Stimulated activated CD8-positive, alpha-beta memory T cell treated with anti-CD3 and anti-CD28 coated beads, Interleukin-15, amount 100 ng/mL, for 48 hours (primary cell): ENCODE measurements around the gene TCL1B.
"Not testable (repeated sequence)": the region's sequence is repeated elsewhere in the genome, so short reads cannot be mapped to it uniquely, and the experiment has no call there.

ENCODE experiments used
- DNase-seq, 2 donors: peaks; one replicate each; pipeline ENCODE4 v3.0.0-alpha.2; 2020; ENCODE audit warnings: low read depth in 2 of 2

The TCL1B gene, protein sequence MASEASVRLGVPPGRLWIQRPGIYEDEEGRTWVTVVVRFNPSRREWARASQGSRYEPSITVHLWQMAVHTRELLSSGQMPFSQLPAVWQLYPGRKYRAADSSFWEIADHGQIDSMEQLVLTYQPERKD

GRCh38 chr14:95685978-95686922, at the start of gene TCL1B:
TCL1B (plus strand) TSS chr14:95686426; CDS start chr14:95686468, 42 bp downstream.
- DNase-seq = no peak

DNA sequence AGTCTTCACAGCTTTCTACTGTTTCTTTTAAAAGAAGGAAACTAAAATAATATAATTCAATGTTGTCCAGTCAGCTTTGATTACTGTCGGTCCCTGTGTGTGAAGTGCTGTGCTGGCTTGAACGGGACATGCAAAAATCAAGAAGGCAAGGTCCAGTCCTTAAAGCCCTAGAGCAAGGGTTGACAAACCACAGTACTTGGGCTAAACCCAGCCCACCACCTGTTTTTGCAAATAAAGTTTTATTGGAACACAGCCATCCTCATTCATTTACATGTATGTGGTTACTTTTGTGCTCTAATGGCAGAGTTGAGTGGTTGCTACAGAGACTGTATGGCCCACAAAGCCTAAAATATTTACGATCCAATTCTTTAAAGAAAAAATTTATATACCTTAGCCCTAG, 41.2 kb upstream of the TCL1B start:
- DNase-seq = no peak

DNA sequence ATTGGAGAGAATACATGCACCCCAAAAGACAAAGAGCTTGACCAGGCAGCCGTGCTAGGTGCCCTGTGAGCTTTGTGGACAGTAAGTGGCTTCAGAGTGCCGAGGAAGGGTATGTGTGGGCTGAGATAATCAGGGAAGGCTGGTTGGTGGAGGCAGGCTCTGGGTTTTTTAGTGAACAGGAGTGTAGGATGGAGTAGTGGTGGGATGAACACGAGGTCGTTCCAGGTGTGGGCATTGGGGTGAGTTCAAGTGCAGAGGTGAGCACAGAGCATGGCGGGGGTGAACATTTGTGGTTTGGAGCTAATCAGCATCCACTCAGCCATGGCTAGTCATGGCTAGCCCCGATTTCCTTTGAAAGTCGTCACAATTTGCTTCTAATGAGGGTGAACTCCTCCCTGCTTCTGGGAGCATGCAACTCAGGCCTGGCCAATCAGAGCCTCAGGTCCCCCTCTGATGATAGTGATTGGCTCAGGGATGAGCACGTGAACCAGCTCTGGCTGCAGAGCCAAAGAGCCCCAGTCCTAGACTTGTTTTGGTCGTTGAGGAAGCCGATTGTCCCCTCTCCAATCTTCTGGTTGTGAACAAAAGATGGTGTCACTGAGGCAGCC, 40.7 kb upstream of the TCL1B start:
- DNase-seq = no peak

GRCh38 chr14:95647926-95648325, 38.3 kb upstream of the TCL1B start:
- DNase-seq = no peak

GRCh38 chr14:95649230-95649629, 37.0 kb upstream of the TCL1B start:
- no peak for DNase-seq

- no peak for DNase-seq
These were observed 35.2 kb upstream of the TCL1B start for GRCh38 chr14:95651028-95651427.

GRCh38 chr14:95651821-95652583, 34.2 kb upstream of the TCL1B start:
- no peak for DNase-seq

DNA sequence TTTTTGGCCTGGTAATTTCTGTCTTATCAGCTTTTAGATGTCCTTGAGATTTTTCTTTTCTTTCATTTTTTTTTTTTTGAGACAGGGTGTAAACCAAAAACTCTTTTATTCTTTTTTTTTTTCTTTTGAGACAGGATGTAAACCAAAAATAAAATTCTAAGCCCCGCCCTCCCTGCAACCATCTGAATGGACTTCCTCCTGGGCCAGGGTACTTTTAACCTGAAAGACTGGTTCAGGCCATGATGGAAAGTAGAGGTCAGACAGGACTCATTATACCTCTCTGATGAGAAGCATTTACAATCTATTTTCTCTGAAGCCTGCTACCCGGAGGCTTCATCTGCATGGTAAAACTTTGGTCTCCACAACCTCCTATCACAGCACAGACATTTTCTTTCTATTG, 33.5 kb upstream of the TCL1B start:
- DNase-seq = no peak

DNA sequence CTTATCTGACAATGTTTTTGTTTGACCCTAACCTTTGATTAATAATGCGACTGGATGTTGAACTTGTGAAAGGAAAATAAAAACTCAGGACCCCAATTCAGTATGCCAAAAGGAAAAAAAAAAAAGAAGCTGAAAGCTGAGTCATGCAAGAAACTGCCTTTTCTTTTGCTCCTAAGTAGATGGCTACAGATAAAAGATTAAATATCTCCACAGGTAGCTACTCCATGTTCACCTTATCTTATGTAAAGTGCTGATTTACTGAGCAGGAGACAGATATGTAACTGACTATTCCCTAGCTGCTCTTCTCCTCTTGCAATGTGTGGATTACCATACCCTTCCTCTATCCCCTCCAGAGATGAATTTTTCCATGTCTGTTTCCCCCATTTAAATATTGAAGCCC, 30.8 kb upstream of the TCL1B start:
- DNase-seq = no peak

- DNase-seq = no peak
These were observed 29.6 kb upstream of the TCL1B start for GRCh38 chr14:95656634-95657033.

- DNase-seq = no peak
These were observed 28.8 kb upstream of the TCL1B start for GRCh38 chr14:95657454-95657853.

DNA sequence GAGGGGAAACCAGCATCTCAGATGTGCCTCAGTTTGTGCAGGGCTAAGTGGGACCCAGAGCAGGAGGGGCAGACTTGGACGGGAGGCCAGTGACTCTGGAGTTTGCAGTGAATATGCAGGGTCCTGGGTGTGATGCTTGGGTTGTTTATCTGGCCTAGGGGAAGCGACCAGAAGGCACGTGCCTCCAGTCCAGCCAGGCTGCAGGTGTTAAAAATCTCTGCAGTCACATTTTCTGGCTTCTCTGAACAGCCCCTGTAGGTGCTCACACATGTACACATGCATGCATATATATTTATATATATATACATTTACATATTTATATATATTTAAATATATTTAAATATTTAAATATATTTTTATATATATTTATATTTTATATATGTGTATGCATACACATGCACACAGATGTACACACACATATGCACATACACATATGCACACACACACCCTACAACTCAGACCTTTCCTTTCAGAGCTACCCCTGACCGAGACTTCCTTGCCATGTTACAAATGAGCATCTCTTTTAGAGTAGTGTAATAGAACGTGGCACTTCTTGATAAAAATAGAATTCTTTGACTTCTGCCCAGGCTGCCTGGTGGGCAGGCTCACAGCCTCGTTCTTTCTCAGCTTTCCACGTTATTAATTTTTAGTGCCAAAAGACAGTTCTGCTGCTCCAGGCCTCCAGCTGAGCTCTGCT, 26.8 kb upstream of the TCL1B start:
- no peak for DNase-seq

DNA sequence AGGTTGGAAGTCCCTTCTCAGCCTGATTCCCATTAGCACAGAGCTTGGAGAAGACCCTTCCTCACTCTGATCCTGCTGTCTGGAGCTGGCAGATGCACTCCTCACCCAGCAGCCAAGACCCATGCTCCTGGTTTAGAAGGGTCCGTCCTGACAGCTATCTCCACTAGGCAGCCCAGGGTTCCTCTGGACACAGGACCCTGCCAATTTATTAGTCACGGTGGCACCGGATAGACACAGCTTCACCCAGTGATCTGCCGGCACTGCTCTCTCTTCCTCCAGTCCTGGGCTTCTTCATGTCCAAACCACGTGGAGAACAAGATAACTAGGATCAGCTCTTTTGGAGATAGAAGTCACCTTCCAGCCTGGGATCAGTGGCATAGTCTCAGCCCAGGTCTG, 26.2 kb upstream of the TCL1B start:
- no peak for DNase-seq

DNA sequence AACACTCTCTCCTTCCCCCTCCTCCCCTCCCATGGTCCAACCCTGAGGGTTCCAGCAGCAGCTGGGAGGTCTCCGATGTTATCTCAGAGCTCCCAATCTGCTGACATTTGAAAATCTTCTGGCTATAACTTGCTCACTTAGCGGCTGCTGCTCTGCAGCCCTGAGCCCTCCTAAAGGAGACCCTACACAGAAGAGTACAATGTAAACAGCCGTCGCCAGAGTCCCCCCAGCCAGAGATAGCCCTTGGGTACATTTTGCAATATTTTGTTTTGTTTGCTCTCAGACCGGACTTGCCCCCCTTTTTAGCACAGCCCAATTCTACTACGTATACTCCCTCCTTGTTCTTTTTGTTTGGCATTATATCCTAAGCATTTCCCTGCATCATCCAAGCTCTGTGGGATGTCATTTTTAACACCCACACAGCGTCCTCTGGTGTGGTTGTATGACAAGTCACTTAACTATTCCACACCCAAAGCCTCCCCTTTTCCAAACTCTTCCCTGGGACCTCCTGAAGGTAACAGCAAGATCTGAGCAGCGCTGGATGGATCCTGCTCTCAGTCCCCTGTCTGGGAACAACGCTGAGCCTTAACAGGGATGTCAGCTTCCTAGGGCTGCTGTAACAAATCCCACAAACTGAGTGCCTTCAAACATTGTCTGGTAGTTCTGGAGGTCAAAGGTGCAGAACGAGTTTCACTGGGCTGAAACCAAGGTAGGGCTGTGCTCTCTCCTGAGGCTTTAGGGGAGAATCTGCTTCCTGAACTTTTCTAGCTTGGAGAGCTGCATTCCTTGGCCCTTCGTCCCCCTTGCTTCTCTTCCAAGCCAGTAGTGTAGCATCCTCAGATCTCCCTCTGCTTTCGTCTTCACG, 25.3 kb upstream of the TCL1B start:
- no peak for DNase-seq

GRCh38 chr14:95662376-95663186, 23.6 kb upstream of the TCL1B start:
- DNase-seq = no peak

DNA sequence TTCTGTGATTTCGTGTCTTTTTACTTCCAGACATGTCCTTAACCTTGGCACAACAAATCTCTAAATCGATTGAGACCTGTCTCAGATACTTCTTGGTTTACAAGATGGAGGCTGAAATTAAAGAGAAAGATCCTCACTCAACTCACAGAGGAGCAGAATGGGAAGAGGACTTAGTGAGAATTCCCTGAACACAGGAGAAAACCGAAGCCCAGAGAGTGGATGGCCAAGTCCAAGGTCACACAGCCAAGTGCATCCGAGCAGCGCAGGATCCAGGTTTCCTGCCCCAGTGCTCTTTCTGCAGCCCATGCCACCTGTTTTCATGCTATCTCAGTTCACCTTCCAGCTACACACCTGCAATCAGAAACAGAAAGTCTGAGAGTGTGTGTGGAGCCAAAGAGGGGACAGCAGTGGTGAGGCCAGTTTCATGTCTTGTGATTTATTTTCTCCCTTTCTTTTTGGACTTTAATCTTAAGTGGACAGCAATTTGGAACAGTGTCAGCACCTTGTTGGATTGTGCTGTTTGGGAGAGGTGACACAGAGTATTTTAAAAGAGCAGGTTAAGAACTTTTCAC, 22.9 kb upstream of the TCL1B start:
- no peak for DNase-seq

DNA sequence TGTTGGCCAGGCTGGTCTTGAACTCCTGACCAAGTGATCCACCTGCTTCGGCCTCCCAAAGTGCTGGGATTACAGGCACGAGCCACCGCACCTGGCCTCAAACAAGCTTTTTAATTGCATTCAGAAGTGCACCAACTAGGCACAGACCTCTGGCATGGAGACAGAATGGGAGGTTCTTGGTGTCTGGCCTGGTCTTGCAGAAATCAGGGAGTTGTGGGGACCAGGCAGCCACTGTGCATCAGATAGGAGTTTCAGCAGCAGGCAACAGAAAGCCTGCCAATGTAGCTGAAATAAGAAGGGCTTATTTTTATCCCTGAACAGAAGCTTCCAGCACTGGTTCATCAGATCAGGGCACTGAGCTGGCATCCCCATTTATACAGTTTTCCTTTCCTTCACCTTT, 22.2 kb upstream of the TCL1B start:
- no peak for DNase-seq

DNA sequence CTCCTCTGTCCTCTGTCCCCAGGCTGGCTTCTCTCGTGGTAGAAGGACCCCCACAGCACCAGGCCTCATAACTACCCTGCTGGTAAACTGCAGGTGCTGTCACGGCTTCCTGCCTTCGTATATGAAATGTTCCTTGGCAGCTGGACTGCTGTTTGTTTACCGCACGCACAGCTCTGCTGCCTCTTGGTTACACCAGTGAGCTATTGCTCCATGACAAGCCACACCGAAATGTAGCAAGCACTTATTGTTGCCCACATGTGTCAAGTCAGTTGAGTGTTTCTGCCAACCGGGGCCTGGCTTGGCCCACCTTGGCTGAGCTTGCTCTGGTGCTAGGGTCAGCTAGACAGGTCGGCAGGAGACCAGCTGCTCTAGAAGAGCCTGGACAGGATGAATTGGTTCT, 21.7 kb upstream of the TCL1B start:
- DNase-seq = no peak

- not testable (repeated sequence) for DNase-seq
These were observed 20.7 kb upstream of the TCL1B start for GRCh38 chr14:95665530-95665929.
